ENCODE measurements around the gene PRR29. TPM values are rescaled to one million over a fixed set of nuclear protein-coding genes. Genes with fewer than 3 reads are reported as not detected.
"Not testable (repeated sequence)": the region's sequence is repeated elsewhere in the genome, so short reads cannot be mapped to it uniquely, and the experiment has no call there.

Gene PRR29
- total RNA-seq, 1 experiment from 2014 or later = not detected

- Mint-ChIP-seq H3K4me1 (ENCODE audit: insufficient read depth, unreplicated experiment) (peaks cover 11% of the 10 kb centered on the region), H3K27ac (ENCODE audit: low read depth, unreplicated experiment) (no peak overlapping the region), H3K27me3 (ENCODE audit: insufficient read depth, unreplicated experiment) (peaks cover 1% of the 10 kb centered on the region), H3K36me3 (ENCODE audit: insufficient read depth, unreplicated experiment) (no peaks in the 10 kb centered on the region), H3K4me3 (ENCODE audit: unreplicated experiment) (no peak overlapping the region), H3K9me3 (ENCODE audit: unreplicated experiment) (no peaks in the 10 kb centered on the region)
- no TSS peak for BruUV-seq (replicated peaks)
- ChIA-PET CTCF (interaction anchor here (0.6 to 1.6 kb wide), 3 partner anchors 11 to 85 kb away, joined by 3 to 7 read pairs (median 4); no protein-coding TSS in a partner anchor), POLR2A (no interaction called here)
- DNase-seq (ENCODE audit: unreplicated experiment) = no peak
- no peak for TF ChIP-seq CTCF (IDR thresholded peaks at IDR 0.05; ENCODE audit: unreplicated experiment)
- intact Hi-C loops (cut with micrococcal nuclease) = no loop called here
Measured at GRCh38 chr17:64004903-64005733, 7.0 kb downstream of the PRR29 start.

- Mint-ChIP-seq H3K27ac (ENCODE audit: low read depth, unreplicated experiment) (no peak overlapping the region), H3K36me3 (ENCODE audit: insufficient read depth, unreplicated experiment) (no peaks in the 10 kb centered on the region), H3K4me1 (ENCODE audit: insufficient read depth, unreplicated experiment) (peaks cover 11% of the 10 kb centered on the region), H3K4me3 (ENCODE audit: unreplicated experiment) (no peak overlapping the region), H3K9me3 (ENCODE audit: unreplicated experiment) (no peaks in the 10 kb centered on the region), H3K27me3 (ENCODE audit: insufficient read depth, unreplicated experiment) (no peaks in the 10 kb centered on the region)
- no peak for DNase-seq (ENCODE audit: unreplicated experiment)
- ChIA-PET POLR2A (no interaction called here), CTCF (interaction anchor here (0.6 to 1.6 kb wide), 5 partner anchors 11 to 128 kb away, joined by 3 to 7 read pairs (median 4); no protein-coding TSS in a partner anchor)
- no peak for TF ChIP-seq CTCF (IDR thresholded peaks at IDR 0.05; ENCODE audit: unreplicated experiment)
- no TSS peak for BruUV-seq (replicated peaks)
- intact Hi-C loops (cut with micrococcal nuclease) = no loop called here
Measured at GRCh38 chr17:64005734-64006167, 7.6 kb downstream of the PRR29 start.

- CTCF ChIA-PET = interaction anchor here (0.6 to 1.6 kb wide), 9 partner anchors 10 to 275 kb away, joined by 3 to 7 read pairs (median 3); partner anchors contain the start of gene ICAM2
- Mint-ChIP-seq H3K9me3 (ENCODE audit: unreplicated experiment) (no peaks in the 10 kb centered on the region), H3K27me3 (ENCODE audit: insufficient read depth, unreplicated experiment) (no peaks in the 10 kb centered on the region), H3K27ac (ENCODE audit: low read depth, unreplicated experiment) (no peak overlapping the region), H3K4me3 (ENCODE audit: unreplicated experiment) (no peak overlapping the region), H3K4me1 (ENCODE audit: insufficient read depth, unreplicated experiment) (peaks cover 11% of the 10 kb centered on the region), H3K36me3 (ENCODE audit: insufficient read depth, unreplicated experiment) (no peaks in the 10 kb centered on the region)
- TF ChIP-seq CTCF (IDR thresholded peaks at IDR 0.05; ENCODE audit: unreplicated experiment) = no peak
- BruUV-seq (replicated peaks) = no TSS peak
- POLR2A ChIA-PET = no interaction called here
- DNase-seq (ENCODE audit: unreplicated experiment) = no peak
- intact Hi-C loops (cut with micrococcal nuclease) = no loop called here
Measured at GRCh38 chr17:64006361-64007088, 8.4 kb downstream of the PRR29 start.

- BruUV-seq (replicated peaks); H3K27me3 Mint-ChIP-seq (ENCODE audit: insufficient read depth, unreplicated experiment); H3K27ac Mint-ChIP-seq (ENCODE audit: low read depth, unreplicated experiment); DNase-seq (ENCODE audit: unreplicated experiment); H3K4me3 Mint-ChIP-seq (ENCODE audit: unreplicated experiment); H3K9me3 Mint-ChIP-seq (ENCODE audit: unreplicated experiment); intact Hi-C loops (cut with micrococcal nuclease); H3K36me3 Mint-ChIP-seq (ENCODE audit: insufficient read depth, unreplicated experiment); H3K4me1 Mint-ChIP-seq (ENCODE audit: insufficient read depth, unreplicated experiment): not testable (repeated sequence)
- POLR2A ChIA-PET = interaction anchor here (0.6 kb wide), 1 partner anchor 1839 kb away, joined by 3 read pairs; no protein-coding TSS in a partner anchor
- CTCF ChIA-PET = interaction anchor here (0.9 to 1.5 kb wide), 4 partner anchors 10 to 275 kb away, joined by 3 to 4 read pairs (median 3); partner anchors contain the start of gene ICAM2
Measured at GRCh38 chr17:64007089-64007837, 9.1 kb downstream of the PRR29 start.
